ENCODE measurements around the gene PCARE.

DNA sequence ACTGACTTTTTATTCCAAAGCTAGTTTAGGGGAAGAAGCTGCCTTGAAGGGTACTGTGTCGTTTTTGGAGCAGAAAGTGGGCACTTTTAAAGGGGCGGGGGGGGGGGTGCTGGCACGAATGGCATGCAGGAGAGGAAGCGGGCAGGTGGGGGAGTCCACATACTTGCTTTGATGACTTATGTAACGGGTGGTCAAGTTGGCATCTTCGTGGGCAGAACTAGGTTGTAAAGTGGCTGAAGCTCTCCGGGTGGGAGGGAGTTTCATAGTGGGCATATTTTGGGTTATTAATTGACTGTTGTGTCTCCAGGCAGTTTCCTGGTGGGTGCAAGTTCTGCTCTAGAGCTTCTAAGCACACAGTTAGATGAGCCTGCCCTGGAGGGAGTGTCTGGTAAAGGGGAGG lies 19.9 kb downstream of the PCARE start:
- TF ChIP-seq POLR2A (IDR thresholded peaks at IDR 0.05; ENCODE audit: low read depth, low read length) (no peak), POLR2AphosphoS5 (IDR thresholded peaks at IDR 0.05; ENCODE audit: low read depth, low read length) (no peak), TAF1 (IDR thresholded peaks at IDR 0.05; ENCODE audit: borderline replicate concordance, low read depth, low read length) (no peak)
